T-helper 1 cell (primary cell): ENCODE measurements around the gene ANKFY1.

Source experiments
- DNase-seq, 5 donors: peaks; one replicate each; pipeline ENCODE4 v3.0.0-alpha.2; 2012 to 2020
- total RNA-seq, 4 donors: gene quantifications; one replicate each; lab custom pipeline; 2026; lab: John Stamatoyannopoulos, UW

The ANKFY1 gene, protein sequence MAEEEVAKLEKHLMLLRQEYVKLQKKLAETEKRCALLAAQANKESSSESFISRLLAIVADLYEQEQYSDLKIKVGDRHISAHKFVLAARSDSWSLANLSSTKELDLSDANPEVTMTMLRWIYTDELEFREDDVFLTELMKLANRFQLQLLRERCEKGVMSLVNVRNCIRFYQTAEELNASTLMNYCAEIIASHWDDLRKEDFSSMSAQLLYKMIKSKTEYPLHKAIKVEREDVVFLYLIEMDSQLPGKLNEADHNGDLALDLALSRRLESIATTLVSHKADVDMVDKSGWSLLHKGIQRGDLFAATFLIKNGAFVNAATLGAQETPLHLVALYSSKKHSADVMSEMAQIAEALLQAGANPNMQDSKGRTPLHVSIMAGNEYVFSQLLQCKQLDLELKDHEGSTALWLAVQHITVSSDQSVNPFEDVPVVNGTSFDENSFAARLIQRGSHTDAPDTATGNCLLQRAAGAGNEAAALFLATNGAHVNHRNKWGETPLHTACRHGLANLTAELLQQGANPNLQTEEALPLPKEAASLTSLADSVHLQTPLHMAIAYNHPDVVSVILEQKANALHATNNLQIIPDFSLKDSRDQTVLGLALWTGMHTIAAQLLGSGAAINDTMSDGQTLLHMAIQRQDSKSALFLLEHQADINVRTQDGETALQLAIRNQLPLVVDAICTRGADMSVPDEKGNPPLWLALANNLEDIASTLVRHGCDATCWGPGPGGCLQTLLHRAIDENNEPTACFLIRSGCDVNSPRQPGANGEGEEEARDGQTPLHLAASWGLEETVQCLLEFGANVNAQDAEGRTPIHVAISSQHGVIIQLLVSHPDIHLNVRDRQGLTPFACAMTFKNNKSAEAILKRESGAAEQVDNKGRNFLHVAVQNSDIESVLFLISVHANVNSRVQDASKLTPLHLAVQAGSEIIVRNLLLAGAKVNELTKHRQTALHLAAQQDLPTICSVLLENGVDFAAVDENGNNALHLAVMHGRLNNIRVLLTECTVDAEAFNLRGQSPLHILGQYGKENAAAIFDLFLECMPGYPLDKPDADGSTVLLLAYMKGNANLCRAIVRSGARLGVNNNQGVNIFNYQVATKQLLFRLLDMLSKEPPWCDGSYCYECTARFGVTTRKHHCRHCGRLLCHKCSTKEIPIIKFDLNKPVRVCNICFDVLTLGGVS
- total RNA-seq = 53.7 to 97.8 (median 88.8) reads per million in 4 donors

DNA sequence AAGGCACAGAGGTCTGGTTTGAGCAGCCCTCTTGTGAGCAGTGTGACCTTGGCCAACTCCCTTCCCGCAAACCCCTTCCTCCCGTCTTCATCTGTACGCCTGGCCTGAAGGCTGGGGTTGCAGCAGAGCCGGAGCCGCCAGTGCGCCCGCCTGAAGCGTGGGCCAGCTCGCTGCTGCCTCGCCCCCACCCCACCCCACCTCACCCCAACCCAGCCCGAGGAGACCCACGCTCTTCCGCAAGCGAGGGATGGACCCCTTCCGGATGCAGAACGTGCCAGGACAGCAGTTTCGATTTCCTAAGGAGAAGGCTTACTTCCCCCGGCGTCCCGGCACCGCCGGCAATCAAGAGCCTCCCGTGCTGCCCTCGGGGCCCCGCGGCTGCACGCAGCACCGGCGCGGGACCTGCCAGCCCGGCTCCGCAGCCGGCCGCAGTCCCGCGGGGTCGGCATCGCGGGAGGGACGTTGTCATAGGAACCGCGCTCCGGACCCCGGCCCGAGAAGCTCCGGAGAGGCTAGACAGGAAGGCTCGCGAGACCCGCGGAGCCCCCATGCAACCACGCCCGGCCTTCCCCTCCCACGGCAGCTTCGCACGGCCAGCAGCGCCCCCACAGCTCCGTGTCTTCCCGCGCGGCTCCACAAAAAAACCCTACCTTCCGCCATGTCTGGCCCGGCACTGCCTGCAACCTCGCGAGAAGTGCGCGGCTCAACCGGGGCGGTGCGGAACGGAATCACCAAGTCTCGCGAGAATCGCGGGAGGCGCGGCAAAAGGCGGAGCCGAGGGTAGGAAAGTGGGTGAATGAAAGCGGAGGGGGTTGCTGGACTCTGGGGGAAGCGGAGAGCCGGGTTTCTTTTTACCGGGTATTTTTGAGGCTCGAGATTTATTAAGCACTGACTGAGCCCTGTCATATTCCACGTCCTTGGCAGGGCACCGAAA is at the start of gene ANKFY1:
TSS of gene ANKFY1 (minus strand) at position 698 of the 934 bp plus-strand sequence. CDS start at position 660, 38 bp downstream.
- DNase-seq = peak; percentile 94 to 98 (median 97)

DNA sequence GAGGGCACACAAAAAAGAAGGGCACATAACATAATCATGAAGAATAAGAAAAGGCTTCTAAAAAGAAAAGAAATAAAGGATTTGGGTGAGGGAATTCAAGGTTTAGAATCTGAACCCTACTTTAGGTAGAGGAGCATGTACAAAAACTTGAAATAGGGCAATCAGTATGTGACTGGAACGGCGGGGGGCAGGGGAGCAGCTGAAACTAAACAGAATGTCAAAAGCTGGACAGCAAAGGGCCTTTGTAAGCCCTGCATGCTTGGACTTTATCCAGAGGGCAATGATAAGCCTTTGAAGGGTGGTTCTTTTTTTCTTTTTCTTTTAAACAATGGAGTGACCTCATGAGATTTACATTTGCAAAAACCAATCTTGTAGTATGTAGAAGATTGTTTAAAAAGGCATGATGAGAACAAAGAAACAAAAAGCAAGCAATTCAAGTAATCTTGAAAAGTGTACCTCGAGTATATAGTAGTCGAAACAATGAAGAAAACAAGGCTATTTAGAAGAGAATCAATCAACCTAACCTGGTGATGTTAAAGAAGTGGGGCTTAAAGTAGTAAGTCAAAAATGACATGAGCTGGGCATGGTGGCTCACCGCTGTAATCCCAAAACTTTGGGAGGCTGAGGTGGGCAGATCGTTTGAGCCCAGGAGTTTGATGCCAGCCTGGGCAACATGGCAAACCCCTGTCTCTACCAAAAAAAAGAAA is 46.7 kb upstream of the ANKFY1 start:
- DNase-seq = no peak

DNA sequence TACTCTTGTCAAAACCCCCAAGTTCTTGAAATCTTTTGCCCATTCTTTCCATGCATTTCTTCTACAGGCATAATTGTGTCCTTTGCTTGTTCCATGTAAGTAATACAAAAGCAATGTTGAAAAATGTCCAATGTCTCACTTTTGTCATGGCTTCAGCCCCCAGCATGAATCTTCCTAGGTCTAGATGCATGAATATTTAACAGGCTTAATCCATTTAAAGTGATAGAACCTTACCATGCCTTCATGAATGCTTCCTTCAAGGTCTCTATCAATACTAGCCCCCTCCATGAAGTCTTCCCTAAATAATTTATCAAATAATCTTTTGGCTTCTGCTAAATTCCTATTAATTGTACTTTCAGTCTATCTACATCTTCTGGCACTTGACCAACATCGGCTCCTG is 46.1 kb upstream of the ANKFY1 start:
- DNase-seq = no peak

DNA sequence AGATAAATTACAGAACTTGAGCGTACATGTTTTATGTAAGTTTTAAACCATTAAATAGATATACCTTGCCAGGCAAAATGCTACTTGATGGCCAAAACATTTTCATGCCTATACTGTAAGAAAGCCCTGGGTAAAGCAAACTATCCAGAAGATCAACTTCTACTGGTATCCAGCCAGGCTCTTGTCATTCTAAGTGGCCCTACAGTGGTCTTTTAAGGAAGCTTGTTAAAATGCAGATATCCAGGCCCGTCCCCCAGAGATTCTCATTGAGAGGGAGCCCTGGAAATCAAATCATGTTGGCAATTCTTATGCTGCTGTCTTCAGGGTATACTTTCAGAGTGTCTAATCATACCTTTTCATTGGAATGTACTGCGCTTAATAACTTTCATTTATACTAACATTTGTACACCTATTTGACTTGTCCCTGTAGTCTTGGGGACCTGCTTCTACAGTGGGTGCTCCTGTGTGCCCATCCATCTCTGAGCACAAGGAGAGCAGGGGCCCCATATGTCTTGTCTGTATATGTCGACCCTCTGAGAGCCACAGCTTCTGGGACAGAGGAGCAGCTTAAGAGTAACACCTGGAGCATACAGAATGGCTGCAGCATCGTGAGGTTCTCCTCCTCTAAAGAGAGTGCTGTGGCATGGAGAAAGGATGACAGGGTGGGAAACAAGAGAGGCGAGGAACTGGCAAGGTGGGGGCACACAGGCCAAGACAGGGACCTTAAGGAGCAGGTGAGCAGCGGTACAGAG is 43.6 kb upstream of the ANKFY1 start:
- no peak for DNase-seq

DNA sequence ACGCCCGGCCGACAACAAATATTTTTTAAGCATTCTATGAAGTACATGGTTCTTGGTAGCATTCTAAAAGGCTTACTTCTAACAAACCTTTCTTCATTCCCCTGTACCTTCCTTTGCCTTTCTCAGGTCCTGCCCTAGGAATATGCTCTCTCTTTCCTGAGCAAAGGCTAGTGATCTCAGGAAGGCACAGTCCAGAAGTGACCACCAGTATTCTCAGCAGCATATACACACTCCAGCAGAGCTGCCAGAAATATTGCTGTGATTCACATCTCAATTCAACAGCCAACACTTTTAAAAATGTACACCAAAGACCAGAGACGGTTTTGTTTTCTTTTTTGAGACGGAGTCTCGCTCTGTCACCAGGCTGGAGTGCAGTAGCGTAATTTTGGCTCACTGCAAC is 41.4 kb upstream of the ANKFY1 start:
- DNase-seq = no peak

DNA sequence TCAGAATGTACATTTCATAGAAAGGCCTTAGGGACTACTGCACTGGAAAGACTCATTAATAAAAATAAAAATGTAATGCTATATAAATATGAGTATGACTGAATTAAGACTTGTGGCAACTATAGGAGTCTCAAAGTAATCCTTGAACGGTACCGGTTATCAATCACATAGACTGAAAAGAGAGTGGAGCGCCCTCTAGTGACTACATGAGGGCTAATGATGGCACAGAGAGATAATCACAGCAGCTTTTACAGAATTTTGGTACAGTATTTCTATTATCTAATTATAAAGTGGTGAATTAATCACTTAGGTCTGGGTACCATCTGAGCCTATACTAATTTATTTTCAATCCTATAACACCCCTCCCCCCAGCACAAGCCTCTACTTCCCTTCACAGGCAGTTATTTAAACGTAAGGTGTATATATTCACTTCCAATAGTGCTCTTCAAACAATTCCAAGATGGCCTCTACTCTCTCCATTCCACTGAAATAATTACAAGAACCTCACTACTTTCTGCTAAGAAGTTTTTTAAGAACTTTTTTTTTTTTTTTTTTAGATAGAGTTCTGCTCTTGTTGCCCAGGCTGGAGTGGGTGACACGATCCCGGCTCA is 40.7 kb upstream of the ANKFY1 start:
- DNase-seq = peak in 4 of 5 donors; percentile 29 to 56 (median 47)

DNA sequence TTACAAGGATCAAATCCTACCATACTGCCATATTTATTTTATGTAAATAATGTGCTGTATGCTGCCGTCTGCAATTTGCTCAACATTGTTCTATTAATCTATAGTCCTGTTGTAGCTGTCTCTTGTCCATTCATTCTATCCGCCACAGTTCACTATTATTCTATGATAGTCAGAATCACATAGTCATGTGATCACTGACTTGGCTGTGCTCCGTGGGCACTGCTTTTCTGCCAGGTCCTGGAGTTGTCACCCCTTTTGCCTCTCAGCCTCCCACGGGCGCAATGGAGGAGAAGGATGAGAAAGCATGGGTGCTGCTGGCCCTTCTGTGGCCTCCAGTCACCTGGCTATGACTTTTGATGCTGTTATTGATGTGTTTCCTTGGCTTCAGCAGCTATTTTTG is 37.3 kb upstream of the ANKFY1 start:
- no peak for DNase-seq

DNA sequence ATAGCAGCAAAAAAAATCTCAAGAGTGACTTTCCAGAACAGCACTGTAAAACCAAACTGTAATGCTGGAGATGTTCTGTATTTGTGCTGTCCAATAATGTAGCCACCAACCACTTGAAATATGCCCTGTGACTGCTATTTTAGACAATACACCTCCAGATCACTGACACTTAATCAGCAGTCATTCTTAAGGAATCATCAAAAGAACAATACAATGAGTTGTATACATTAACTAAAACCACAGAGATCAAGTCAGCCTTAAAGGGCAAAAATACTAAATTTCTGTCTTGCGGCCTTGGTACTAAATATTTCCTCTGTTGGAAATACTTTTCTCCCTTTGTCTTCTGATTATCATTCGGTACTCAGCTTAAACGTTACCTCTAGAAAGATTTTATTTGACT is 33.6 kb upstream of the ANKFY1 start:
- no peak for DNase-seq

DNA sequence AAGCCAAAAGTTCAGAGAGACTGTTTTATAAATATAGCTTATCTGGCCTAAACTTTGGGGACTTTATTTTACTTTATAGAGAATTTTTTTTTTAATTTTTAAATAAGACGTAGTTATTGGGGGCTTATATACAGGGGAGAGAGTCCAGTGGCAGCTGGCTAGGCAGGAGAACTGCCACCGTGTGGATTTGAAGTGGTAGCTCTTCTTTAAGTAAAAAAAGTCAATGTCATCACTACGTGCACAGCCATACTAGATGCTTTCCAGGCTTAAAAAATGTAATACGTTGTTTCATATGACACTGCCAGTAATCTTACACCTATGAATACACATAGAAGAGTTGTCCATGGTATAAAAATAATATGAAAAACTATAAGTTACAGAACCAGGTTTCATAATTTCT is 31.9 kb upstream of the ANKFY1 start:
- DNase-seq = no peak

DNA sequence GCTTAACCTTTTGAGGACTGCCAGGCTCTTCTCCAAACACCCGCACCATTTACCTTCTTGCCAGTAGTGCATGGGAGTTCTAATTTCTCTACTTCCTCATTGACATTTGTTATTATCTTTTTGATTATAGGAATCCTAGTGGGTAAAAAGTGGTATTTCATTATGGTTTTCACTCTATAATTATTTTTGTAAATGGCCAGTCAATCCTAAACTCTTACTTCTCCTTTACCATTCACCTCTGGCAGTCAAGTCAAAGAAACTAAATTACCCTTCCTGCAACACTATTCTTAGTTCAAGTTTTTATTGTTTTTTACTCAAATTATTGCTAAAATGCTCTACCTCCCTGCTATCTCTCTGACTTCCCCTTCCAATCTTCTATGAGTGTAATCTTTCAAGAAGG is 29.8 kb upstream of the ANKFY1 start:
- DNase-seq = no peak

DNA sequence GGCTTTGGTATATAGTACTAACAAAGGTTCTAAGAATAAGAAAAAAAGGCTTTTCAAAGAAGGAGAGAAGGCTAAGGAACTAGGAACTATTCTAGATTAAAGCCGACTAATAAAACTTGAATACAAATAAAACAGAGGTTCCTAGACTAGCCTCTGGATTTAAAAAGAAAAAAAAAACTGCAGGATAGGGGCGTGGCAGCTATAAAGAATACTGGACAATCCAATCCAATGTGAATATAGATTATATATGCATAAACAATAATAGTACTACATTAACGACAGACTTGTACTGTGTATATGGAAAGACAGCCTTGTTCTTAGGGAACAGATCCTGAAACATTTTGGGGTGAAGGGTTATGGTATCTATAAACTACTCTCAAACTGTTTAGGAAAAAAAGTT is 23.9 kb upstream of the ANKFY1 start:
- no peak for DNase-seq

DNA sequence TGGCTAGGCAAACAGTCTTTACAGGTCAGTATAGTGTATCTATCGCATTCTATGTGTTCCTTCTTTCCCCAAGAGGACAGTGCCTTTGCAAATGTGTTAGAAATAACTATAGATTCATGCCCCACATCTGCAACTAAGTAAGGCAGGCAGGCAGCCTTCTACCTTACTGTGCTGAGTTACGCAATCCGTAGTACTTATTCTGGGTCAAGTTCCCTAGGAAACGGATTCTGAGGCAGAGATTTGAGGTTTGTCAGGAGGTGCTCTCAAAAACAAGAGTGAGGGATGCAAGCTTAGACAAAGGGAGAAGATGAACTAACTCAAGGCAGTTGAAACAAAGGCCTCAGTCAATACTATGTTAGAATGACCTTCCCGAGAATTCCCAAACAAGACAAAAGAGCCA is 12.7 kb upstream of the ANKFY1 start:
- DNase-seq = no peak

DNA sequence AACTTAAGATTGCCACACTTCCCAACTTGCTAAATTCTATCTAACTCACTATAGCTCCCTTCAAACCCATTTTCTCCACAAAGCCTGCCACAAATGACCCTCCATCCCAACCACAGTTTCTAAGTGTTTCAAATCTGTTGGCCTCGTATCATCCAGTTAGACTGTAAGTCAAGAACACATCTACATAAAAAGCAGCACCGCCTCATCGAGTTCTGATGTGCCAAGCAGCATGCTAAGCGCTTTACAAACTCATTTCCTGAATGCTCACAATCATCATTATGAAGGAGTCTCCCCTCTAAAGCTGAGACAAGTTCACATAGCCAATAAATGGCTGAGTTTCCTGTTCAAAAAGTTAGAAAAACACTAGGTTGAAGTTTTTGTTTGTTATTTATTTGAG is 9.2 kb upstream of the ANKFY1 start:
- no peak for DNase-seq

DNA sequence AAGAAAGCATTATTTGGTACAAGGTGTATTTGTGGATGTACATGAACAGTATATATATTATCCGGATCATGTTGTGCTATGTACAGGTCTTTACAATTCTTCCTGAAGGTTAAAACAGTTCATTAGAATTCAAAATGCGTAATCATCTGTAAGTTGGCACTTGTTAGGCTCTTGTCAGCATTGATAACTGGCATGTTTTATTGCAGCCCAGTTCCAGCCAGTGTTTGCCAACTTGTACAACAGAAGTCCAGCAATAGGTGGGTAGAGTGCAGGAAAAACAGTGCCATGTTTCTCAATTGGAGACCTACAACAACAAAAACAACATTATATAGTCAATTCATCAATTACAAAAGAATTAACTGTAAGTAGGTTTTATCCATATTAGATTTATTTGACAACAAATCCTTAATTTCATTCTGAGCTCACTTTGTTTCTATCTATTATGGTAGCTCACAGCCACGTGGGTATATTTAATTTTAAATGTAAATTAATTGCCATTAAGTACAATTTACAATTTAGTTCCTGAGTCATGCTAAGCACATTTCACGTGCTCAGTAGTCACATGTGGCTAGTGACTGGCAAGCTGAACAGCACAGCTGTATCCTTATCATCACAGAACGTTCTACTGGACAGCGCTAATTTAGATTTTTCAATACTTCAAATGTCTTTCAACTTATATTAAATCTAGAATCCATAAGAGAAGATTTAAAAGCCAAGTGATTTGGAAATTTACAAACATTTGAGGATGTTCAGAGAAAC is 8.6 kb upstream of the ANKFY1 start:
- DNase-seq = no peak

DNA sequence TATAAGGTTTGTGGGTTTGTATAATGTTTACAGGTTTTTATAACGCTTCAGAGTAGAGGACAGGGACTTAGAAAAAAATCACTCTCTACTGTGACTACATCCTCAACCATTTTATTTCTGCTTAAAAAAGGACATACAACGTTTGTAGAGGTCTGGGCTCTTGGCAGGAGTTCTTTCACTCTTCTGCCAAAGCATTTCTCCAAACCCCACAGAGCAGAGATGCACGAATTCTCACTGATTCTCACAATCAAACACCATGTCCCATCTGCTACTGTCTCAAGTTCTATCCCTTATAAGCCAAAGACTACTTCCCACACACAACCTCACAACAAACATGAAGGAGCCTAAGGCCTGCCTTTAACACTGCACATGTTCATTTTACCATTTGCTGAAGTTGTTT is 7.0 kb upstream of the ANKFY1 start:
- DNase-seq = no peak

DNA sequence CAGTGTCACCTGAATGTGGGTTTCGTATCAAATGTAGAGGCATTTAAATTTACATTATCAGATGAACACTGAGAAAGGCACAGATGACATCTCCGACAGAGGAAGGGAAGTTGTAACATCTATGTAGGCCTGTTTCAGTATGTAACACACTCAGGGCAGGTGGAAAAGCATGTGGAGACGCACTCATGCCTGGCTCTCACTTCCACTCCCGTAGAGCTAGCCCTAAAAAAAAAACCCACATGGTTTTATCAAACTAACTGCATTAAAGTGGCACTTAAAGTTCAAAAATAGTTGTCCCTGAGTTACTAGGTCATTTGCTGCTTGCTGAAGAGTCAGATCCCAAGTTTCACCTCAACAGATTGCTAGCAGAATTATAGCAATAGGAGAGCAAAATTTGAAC is 6.1 kb upstream of the ANKFY1 start:
- DNase-seq = no peak

DNA sequence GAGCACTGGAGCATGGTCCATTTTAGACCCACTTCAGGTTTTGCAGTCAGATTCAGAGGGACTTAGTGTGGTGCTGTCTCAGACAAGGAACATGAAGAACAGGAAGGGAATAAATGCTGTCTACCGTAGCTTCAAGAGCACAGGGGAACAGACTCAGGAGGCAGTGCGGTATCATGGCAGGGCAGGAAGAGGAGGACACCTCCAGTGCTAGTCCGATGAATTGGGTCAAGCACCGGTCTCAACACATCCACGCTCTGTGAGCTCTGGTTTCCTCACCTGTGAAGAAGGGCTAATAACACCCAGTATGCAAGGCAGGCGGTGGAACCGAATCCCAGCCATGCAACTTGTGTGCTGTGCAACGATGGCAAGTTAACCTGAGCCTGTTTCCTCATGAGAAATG is 3.6 kb upstream of the ANKFY1 start:
- DNase-seq = no peak

DNA sequence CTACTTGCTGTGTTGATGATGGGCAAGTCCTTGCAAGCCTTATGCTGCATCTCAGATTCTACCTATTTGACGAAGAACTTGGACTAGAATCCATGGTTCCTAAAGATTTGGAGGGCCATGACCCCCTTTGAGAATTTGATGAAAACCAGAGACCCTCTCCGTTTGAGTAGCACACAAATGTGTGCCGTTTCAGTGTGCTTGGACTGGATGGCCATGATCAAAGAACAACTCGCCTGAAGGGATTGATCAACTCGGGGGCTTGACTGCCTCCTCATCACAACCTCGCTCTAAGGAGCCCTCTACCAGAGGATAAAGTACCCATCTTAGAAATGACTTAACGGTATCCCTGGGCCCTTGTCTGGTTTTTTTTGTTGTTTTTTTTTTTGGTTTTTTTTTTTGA is 2.8 kb upstream of the ANKFY1 start:
- DNase-seq = no peak

DNA sequence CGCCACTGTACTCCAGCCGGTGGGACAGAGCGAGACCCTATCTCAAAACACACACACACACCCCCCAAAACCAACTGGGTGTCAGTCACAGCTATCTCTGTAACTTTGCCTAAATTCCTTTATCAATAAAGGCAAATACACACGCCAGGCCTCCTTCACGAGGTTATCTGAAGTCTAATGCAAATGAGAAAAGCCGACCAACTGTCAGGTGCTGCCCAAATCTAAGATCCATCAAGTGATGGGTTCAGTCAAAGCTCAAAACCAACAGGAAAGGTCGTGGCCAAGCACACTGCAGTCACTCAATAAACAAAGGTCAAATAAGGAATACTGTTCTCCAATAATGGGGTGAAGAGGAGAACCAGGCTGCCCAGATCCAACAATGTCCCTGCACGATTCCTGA is 1.1 kb downstream of the ANKFY1 start:
- DNase-seq = no peak
